Measurements from ENCODE around the gene SUCO. TPM values are rescaled to one million over a fixed set of nuclear protein-coding genes. Genes with fewer than 3 reads are reported as not detected.

SUCO gene
- polyA plus RNA-seq, 1 of the 3 experiments (the other 2 are of a cell fraction) = 5.4 TPM

- Histone ChIP-seq H3K27me3 (ENCODE audit: insufficient read depth) (no peaks in the 10 kb centered on the region), H3K9me3 (no peaks in the 10 kb centered on the region), H3K27ac (ENCODE audit: low read depth in 2 of 2, low read length in 1 of 2) (no peak overlapping the region), H3K9ac (no peak overlapping the region), H3K4me1 (ENCODE audit: control insufficient read depth in 1 of 2, insufficient read depth in 2 of 2, low read depth in 1 of 2, low read length in 1 of 2) (peaks cover 0 to 7% of the 10 kb centered on the region in 2 experiments; a peak in 2 of 4 replicates), H2AFZ (ENCODE audit: low read depth) (no peak overlapping the region), H3K79me2 (ENCODE audit: insufficient read depth) (no peaks in the 10 kb centered on the region), H3F3A (replicated peaks; ENCODE audit: insufficient read depth) (peaks cover 15% of the 10 kb centered on the region), H3K9me2 (no peaks in the 10 kb centered on the region), H3K36me3 (replicated peaks in 1 of 2; ENCODE audit: control insufficient read depth in 1 of 2, insufficient read depth in 2 of 2, low read length in 1 of 2) (no peaks in the 10 kb centered on the region), H3K4me3 (ENCODE audit: low read depth in 2 of 2, low read length in 1 of 2) (no peak overlapping the region), H3K4me2 (no peak overlapping the region), H4K20me1 (ENCODE audit: insufficient read depth) (no peaks in the 10 kb centered on the region)
- TF ChIP-seq TEAD4 (IDR thresholded peaks at IDR 0.05; ENCODE audit: borderline replicate concordance, insufficient read depth) (no peak), TAF1 (IDR thresholded peaks at IDR 0.05; ENCODE audit: borderline replicate concordance, low read depth, low read length) (no peak), MEF2A (IDR thresholded peaks at IDR 0.05; ENCODE audit: borderline replicate concordance, low read depth) (no peak)
- POLR2A ChIA-PET = no interaction called here
- 91% methylated on average over 1 of the region's 1 CpG for WGBS (ENCODE audit: low lambda C conversion rate)
- CTCF ChIA-PET = no interaction called here
- DNase-seq = no peak
Observed at GRCh38 chr1:172657586-172657985, 124.6 kb downstream of the SUCO start.

GRCh38 chr1:172658871-172659453 is 126.0 kb downstream of the SUCO start, which contains the start of gene FASLG:
Gene FASLG, plus strand, starts transcription at chr1:172659103. Its CDS starts 99 bp downstream, at chr1:172659202.
- no peaks in the 10 kb centered on the region for H3K9me3 ChIP-seq
- H3K4me2 ChIP-seq = no peak within 1 kb of the TSS
- H3K27ac ChIP-seq (ENCODE audit: low read depth in 2 of 2, low read length in 1 of 2) = no peak within 1 kb of the TSS
- H3F3A ChIP-seq (replicated peaks; ENCODE audit: insufficient read depth) = peaks cover 13% of the 10 kb centered on the region
- no peak for DNase-seq
- H3K27me3 ChIP-seq (ENCODE audit: insufficient read depth) = no peaks in the 10 kb centered on the region
- ChIA-PET POLR2A (no interaction called here), CTCF (no interaction called here)
- H3K36me3 ChIP-seq (replicated peaks in 1 of 2; ENCODE audit: control insufficient read depth in 1 of 2, insufficient read depth in 2 of 2, low read length in 1 of 2) = no peaks in the 10 kb centered on the region
- no peak within 1 kb of the TSS for H2AFZ ChIP-seq (ENCODE audit: low read depth)
- no peak within 1 kb of the TSS for H3K9ac ChIP-seq
- H3K79me2 ChIP-seq (ENCODE audit: insufficient read depth) = no peaks in the 10 kb centered on the region
- no peaks in the 10 kb centered on the region for H4K20me1 ChIP-seq (ENCODE audit: insufficient read depth)
- 73% methylated on average over 11 of the region's 11 CpGs for WGBS (ENCODE audit: low lambda C conversion rate)
- H3K9me2 ChIP-seq = no peaks in the 10 kb centered on the region
- TF ChIP-seq CTCF (IDR thresholded peaks at IDR 0.05) (no peak), RCOR1 (IDR thresholded peaks at IDR 0.05; ENCODE audit: low read length) (no peak), GATA2 (CRISPR knock-in tag; IDR thresholded peaks at IDR 0.05) (no peak)
- no peak within 1 kb of the TSS for H3K4me3 ChIP-seq (ENCODE audit: low read depth in 2 of 2, low read length in 1 of 2)
- peaks cover 0 to 2% of the 10 kb centered on the region in 2 experiments; a peak in 3 of 4 replicates for H3K4me1 ChIP-seq (ENCODE audit: control insufficient read depth in 1 of 2, insufficient read depth in 2 of 2, low read depth in 1 of 2, low read length in 1 of 2)

GRCh38 chr1:172661107-172661506 is 128.2 kb downstream of the SUCO start:
- H3K4me2 ChIP-seq = no peak overlapping the region
- no peak for DNase-seq
- H3K36me3 ChIP-seq (replicated peaks in 1 of 2; ENCODE audit: control insufficient read depth in 1 of 2, insufficient read depth in 2 of 2, low read length in 1 of 2) = no peaks in the 10 kb centered on the region
- POLR2A ChIA-PET = no interaction called here
- H3K9me3 ChIP-seq = no peaks in the 10 kb centered on the region
- no peaks in the 10 kb centered on the region for H4K20me1 ChIP-seq (ENCODE audit: insufficient read depth)
- H3K4me1 ChIP-seq (ENCODE audit: control insufficient read depth in 1 of 2, insufficient read depth in 2 of 2, low read depth in 1 of 2, low read length in 1 of 2) = peaks cover 0 to 2% of the 10 kb centered on the region in 2 experiments; a peak in 3 of 4 replicates
- no peaks in the 10 kb centered on the region for H3K79me2 ChIP-seq (ENCODE audit: insufficient read depth)
- peak overlapping the region; percentile 45; the same call in 1 of the 2 replicates for H2AFZ ChIP-seq (ENCODE audit: low read depth)
- H3K9me2 ChIP-seq = no peaks in the 10 kb centered on the region
- H3K4me3 ChIP-seq (ENCODE audit: low read depth in 2 of 2, low read length in 1 of 2) = no peak overlapping the region
- H3K9ac ChIP-seq = no peak overlapping the region
- no peaks in the 10 kb centered on the region for H3F3A ChIP-seq (replicated peaks; ENCODE audit: insufficient read depth)
- no peaks in the 10 kb centered on the region for H3K27me3 ChIP-seq (ENCODE audit: insufficient read depth)
- no peak overlapping the region for H3K27ac ChIP-seq (ENCODE audit: low read depth in 2 of 2, low read length in 1 of 2)
- CTCF ChIA-PET = interaction anchor here (0.8 kb wide), 1 partner anchor 10 kb away, joined by 4 read pairs; no protein-coding TSS in a partner anchor
- WGBS (ENCODE audit: low lambda C conversion rate) = 53% methylated on average over 3 of the region's 3 CpGs
- no peak for TF ChIP-seq EZH2phosphoT487 (IDR thresholded peaks at IDR 0.05; ENCODE audit: borderline replicate concordance, low read depth)
- TF ChIP-seq MEF2A (IDR thresholded peaks at IDR 0.05; ENCODE audit: borderline replicate concordance, low read depth) = no peak
- TF ChIP-seq RAD21 (IDR thresholded peaks at IDR 0.05; ENCODE audit: low read length) = no peak
- TF ChIP-seq CHD2 (IDR thresholded peaks at IDR 0.05; ENCODE audit: low read length, partially characterized antibody) = no peak
- TF ChIP-seq TCF12 (IDR thresholded peaks at IDR 0.05) = no peak
- no peak for TF ChIP-seq IRF3 (IDR thresholded peaks at IDR 0.05; ENCODE audit: low read depth, low read length)
- TF ChIP-seq RXRA (IDR thresholded peaks at IDR 0.05; ENCODE audit: borderline replicate concordance, low read depth) = no peak
- TF ChIP-seq ZBTB33 (IDR thresholded peaks at IDR 0.05; ENCODE audit: borderline replicate concordance, low read depth) = no peak
- no peak for TF ChIP-seq NRF1 (IDR thresholded peaks at IDR 0.05; ENCODE audit: low read depth, low read length)
- no peak for TF ChIP-seq GATA2 (CRISPR knock-in tag; IDR thresholded peaks at IDR 0.05)
- TF ChIP-seq EP300 (IDR thresholded peaks at IDR 0.05; ENCODE audit: borderline replicate concordance in 1 of 2, low read depth in 1 of 2, low read length in 1 of 2) = no peak
- TF ChIP-seq TAF1 (IDR thresholded peaks at IDR 0.05; ENCODE audit: borderline replicate concordance, low read depth, low read length) = no peak
- no peak for TF ChIP-seq YY1 (IDR thresholded peaks at IDR 0.05; ENCODE audit: low read depth)
- TF ChIP-seq TEAD4 (IDR thresholded peaks at IDR 0.05; ENCODE audit: borderline replicate concordance, insufficient read depth) = no peak
- TF ChIP-seq RCOR1 (IDR thresholded peaks at IDR 0.05; ENCODE audit: low read length) = no peak

Measured in SK-N-SH (cell line).